ENCODE measurements around the gene RBM20. TPM values are rescaled to one million over a fixed set of nuclear protein-coding genes. Genes with fewer than 3 reads are reported as not detected.
A peak's percentile ranks its signal among the peaks of the same experiment; 100 is the strongest.

The RBM20 gene
- total RNA-seq, 1 donor from 2014 or later: 101 TPM

GRCh38 chr10:110783509-110784107, 139.5 kb downstream of the RBM20 start:
- peaks cover 100% of the 10 kb centered on the region for H3K4me1 ChIP-seq
- DNase-seq: no peak
- intact Hi-C loops (cut with micrococcal nuclease): no loop called here

GRCh38 chr10:110784198-110784597, 140.1 kb downstream of the RBM20 start:
- Histone ChIP-seq H3K4me3 (no peak overlapping the region), H3K36me3 (peaks cover 12% of the 10 kb centered on the region), H3K9me3 (replicated peaks) (no peaks in the 10 kb centered on the region), H3K27me3 (ENCODE audit: low read depth) (no peaks in the 10 kb centered on the region), H3K4me1 (peaks cover 100% of the 10 kb centered on the region), H3K27ac (replicated peaks) (peak overlapping the region; percentile 85)
- intact Hi-C loops (cut with micrococcal nuclease): no loop called here
- no peak for DNase-seq
- TF ChIP-seq CTCF (IDR thresholded peaks at IDR 0.05; ENCODE audit: borderline replicate concordance): no peak

More at GRCh38 chr10:110783509-110784107, 139.5 kb downstream of the RBM20 start:
- Histone ChIP-seq H3K36me3 (peaks cover 12% of the 10 kb centered on the region), H3K9me3 (replicated peaks) (no peaks in the 10 kb centered on the region), H3K4me3 (no peak overlapping the region), H3K27ac (replicated peaks) (peak overlapping the region; percentile 85), H3K27me3 (ENCODE audit: low read depth) (no peaks in the 10 kb centered on the region)
- no peak for TF ChIP-seq CTCF (IDR thresholded peaks at IDR 0.05; ENCODE audit: borderline replicate concordance)

- no peak overlapping the region for H3K4me3 ChIP-seq
- peaks cover 12% of the 10 kb centered on the region for H3K36me3 ChIP-seq
- peaks cover 100% of the 10 kb centered on the region for H3K4me1 ChIP-seq
- H3K27ac ChIP-seq (replicated peaks): peak overlapping the region; percentile 85
- TF ChIP-seq CTCF (IDR thresholded peaks at IDR 0.05; ENCODE audit: borderline replicate concordance): no peak
- intact Hi-C loops (cut with micrococcal nuclease): no loop called here
- H3K9me3 ChIP-seq (replicated peaks): no peaks in the 10 kb centered on the region
- H3K27me3 ChIP-seq (ENCODE audit: low read depth): no peaks in the 10 kb centered on the region
- DNase-seq: no peak
Measured at GRCh38 chr10:110786172-110786571, 142.0 kb downstream of the RBM20 start.

GRCh38 chr10:110788620-110789385, 144.7 kb downstream of the RBM20 start:
- no peaks in the 10 kb centered on the region for H3K9me3 ChIP-seq (replicated peaks)
- DNase-seq: no peak
- intact Hi-C loops (cut with micrococcal nuclease): no loop called here
- no peak overlapping the region for H3K4me3 ChIP-seq
- H3K4me1 ChIP-seq: peaks cover 97% of the 10 kb centered on the region
- H3K27ac ChIP-seq (replicated peaks): peak overlapping the region; percentile 85
- peaks cover 12% of the 10 kb centered on the region for H3K36me3 ChIP-seq
- no peaks in the 10 kb centered on the region for H3K27me3 ChIP-seq (ENCODE audit: low read depth)
- no peak for TF ChIP-seq CTCF (IDR thresholded peaks at IDR 0.05; ENCODE audit: borderline replicate concordance)

DNA sequence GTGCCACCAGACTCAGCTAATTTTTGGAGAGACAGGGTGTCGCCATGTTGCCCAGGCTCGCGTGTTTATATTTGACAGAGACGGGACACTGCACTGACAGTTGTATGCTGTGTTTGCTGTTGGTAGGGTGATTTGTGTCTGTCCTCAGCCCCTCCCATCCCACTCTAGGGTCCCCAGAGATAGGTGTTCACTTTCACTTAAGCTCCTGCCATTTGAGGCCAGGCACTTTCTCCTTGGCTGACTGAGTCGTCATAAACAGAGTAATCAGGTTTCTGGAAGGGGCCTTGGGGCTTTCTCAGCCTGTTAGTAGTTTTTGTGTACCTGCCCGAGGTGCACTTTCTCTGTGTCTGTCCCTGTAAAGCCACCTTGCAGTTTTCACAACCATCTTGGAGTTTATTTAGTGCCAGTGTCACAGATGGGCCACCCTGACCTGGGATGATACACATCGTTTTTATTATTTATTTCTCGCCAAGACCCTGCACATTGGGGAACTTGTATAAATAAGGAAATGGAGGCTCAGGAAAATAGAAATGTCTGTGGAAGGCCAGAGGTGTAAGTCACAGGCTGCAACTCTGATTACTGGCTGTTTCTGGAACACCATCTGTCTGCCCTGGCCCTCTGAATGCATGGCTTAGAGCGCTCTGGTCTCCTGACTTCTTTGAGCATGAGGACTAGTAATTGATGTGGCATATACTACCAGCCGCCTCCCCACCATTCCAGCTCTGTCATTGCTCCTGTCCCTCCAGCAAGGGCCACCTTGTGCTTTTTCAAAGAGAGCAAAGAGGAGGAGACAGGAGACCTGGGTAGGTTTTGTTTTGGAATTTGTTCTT, 145.7 kb downstream of the RBM20 start:
- intact Hi-C loops (cut with micrococcal nuclease): no loop called here
- H3K4me1 ChIP-seq: peaks cover 97% of the 10 kb centered on the region
- H3K27ac ChIP-seq (replicated peaks): peak overlapping the region; percentile 85

More for the DNA sequence above, 145.7 kb downstream of the RBM20 start:
- no peaks in the 10 kb centered on the region for H3K9me3 ChIP-seq (replicated peaks)
- no peak overlapping the region for H3K4me3 ChIP-seq
- DNase-seq: no peak
- TF ChIP-seq CTCF (IDR thresholded peaks at IDR 0.05; ENCODE audit: borderline replicate concordance): no peak
- H3K27me3 ChIP-seq (ENCODE audit: low read depth): no peaks in the 10 kb centered on the region
- H3K36me3 ChIP-seq: peaks cover 7% of the 10 kb centered on the region

All from left ventricle myocardium inferior (tissue), 1 donor.